H1 (cell line): ENCODE results near the gene PSMB3. TPM values are rescaled to one million over a fixed set of nuclear protein-coding genes. Genes with fewer than 3 reads are reported as not detected.

ENCODE experiments used
- CTCF ChIA-PET: fragments of 300-600 bp; sonication (Branson Sonifier 250); formaldehyde crosslinking; loops from one replicate; lab custom pipeline; 2021; ENCODE audit not compliant: partially characterized antibody; lab: Charles Lee
- POLR2A ChIA-PET: fragments of 300-600 bp; sonication (Branson Sonifier 250); formaldehyde crosslinking; loops from one replicate; lab custom pipeline; 2021; ENCODE audit warnings: inconsistent platforms; ENCODE audit not compliant: partially characterized antibody; lab: Charles Lee
- DNase-seq, 2 experiments: peaks; one replicate each; pipeline versions ENCODE4 v3.0.0 to v3.0.0-alpha.2; 2010 to 2022; ENCODE audit warnings: low spot score in 2 of 2, low read depth in 1 of 2, mixed read lengths in 1 of 2
- FAIRE-seq: peaks from 2 replicates; lab custom pipeline; 2011; peaks lifted over from hg19 to GRCh38; lab: Jason Lieb, UNC
- H2AFZ ChIP-seq: 2 replicates; pipeline ENCODE4 v1.8.1; 2012; ENCODE audit warnings: low read length, inconsistent platforms
- H2AK5ac ChIP-seq: 2 replicates; pipeline ENCODE4 v1.6.1; 2013; ENCODE audit warnings: low read depth, low read length
- H2BK120ac ChIP-seq: replicated peaks from 2 replicates; pipeline ENCODE3; 2013; ENCODE audit warnings: low read depth, low read length, inconsistent platforms
- H2BK12ac ChIP-seq: 2 replicates; pipeline ENCODE4 v1.6.1; 2013; ENCODE audit warnings: low read depth, low read length
- H2BK15ac ChIP-seq: 2 replicates; pipeline ENCODE4 v1.6.1; 2013; ENCODE audit warnings: low read length
- H2BK20ac ChIP-seq: 2 replicates; pipeline ENCODE4 v1.6.1; 2013; ENCODE audit warnings: low read length
- H2BK5ac ChIP-seq: 2 replicates; pipeline ENCODE4 v1.6.1; 2013; ENCODE audit warnings: low read depth, low read length
- H3K14ac ChIP-seq: 2 replicates; pipeline ENCODE4 v1.6.1; 2013; ENCODE audit warnings: inconsistent platforms; ENCODE audit not compliant: insufficient read length
- H3K18ac ChIP-seq: 2 replicates; pipeline ENCODE4 v1.6.1; 2013; ENCODE audit warnings: low read length; ENCODE audit errors: extremely low read depth
- H3K23ac ChIP-seq: 2 replicates; pipeline ENCODE4 v1.6.1; 2013; ENCODE audit warnings: inconsistent platforms; ENCODE audit not compliant: insufficient read length
- H3K23me2 ChIP-seq: 2 replicates; pipeline ENCODE4 v1.6.1; 2013; ENCODE audit warnings: low read depth, low read length
- H3K27ac ChIP-seq: 2 replicates; pipeline ENCODE4 v1.6.1; 2011; ENCODE audit warnings: low read depth, low read length, inconsistent platforms
- H3K27me3 ChIP-seq, 4 experiments: replicated peaks in 1 of 4; 1 replicate in 1 of 4; 2 replicates in 3 of 4; pipeline versions ENCODE4 v1.6.1 to v1.8.1; 2011 to 2013; ENCODE audit warnings: low read length in 3 of 4, mild to moderate bottlenecking in 3 of 4, inconsistent platforms in 2 of 4, mixed read lengths in 2 of 4, moderate library complexity in 1 of 4; ENCODE audit not compliant: control insufficient read depth in 3 of 4, insufficient read depth in 3 of 4; ENCODE audit errors: extremely low read depth in 1 of 4
- H3K36me3 ChIP-seq, 4 experiments: 2 replicates each; pipeline versions ENCODE4 v1.6.1 to v1.8.1; 2011 to 2013; ENCODE audit warnings: mild to moderate bottlenecking in 4 of 4, low read length in 3 of 4, moderate library complexity in 2 of 4, control low read depth in 1 of 4, inconsistent platforms in 1 of 4; ENCODE audit not compliant: insufficient read depth in 4 of 4, control insufficient read depth in 2 of 4
- H3K4ac ChIP-seq: replicated peaks from 2 replicates; pipeline ENCODE3; 2013; ENCODE audit warnings: low read length, low read depth, mixed read lengths, inconsistent platforms; ENCODE audit not compliant: insufficient read length
- H3K4me1 ChIP-seq, 4 experiments: replicated peaks in 1 of 4; 1 replicate in 1 of 4; 2 replicates in 3 of 4; pipeline versions ENCODE4 v1.6.1 to v1.8.1; 2011 to 2013; ENCODE audit warnings: low read length in 3 of 4, inconsistent platforms in 2 of 4, mixed read lengths in 1 of 4; ENCODE audit not compliant: insufficient read depth in 4 of 4, control insufficient read depth in 3 of 4
- H3K4me2 ChIP-seq, 2 experiments: 2 replicates each; pipeline versions ENCODE4 v1.6.1 to v1.8.1; 2011 to 2013; ENCODE audit warnings: low read depth in 2 of 2, low read length in 2 of 2, control low read depth in 1 of 2, inconsistent platforms in 1 of 2, mild to moderate bottlenecking in 1 of 2; ENCODE audit not compliant: insufficient read depth in 1 of 2
- H3K4me3 ChIP-seq, 4 experiments: fragments of 200-600, 300-600 bp in 1 of 4; sonication (generic), shearing (Covaris generic), sonication (Bioruptor Twin) in 1 of 4; 2 replicates each; pipeline versions ENCODE4 v1.5.1 to v1.8.1; 2011 to 2016; ENCODE audit warnings: low read length in 4 of 4, low read depth in 3 of 4, control low read depth in 2 of 4, inconsistent platforms in 2 of 4, mild to moderate bottlenecking in 2 of 4, mixed read lengths in 1 of 4, moderate library complexity in 1 of 4; ENCODE audit not compliant: insufficient read depth in 2 of 4; ENCODE audit errors: extremely low read depth in 1 of 4
- H3K56ac ChIP-seq: replicated peaks from 2 replicates; pipeline ENCODE3; 2013; ENCODE audit warnings: low read depth, mild to moderate bottlenecking, mixed read lengths, low read length, inconsistent platforms; ENCODE audit not compliant: insufficient read length
- H3K79me1 ChIP-seq: 2 replicates; pipeline ENCODE4 v1.6.1; 2013; ENCODE audit warnings: low read depth, low read length, control low read depth
- H3K79me2 ChIP-seq, 2 experiments: 2 replicates each; pipeline versions ENCODE4 v1.6.1 to v1.8.1; 2012 to 2013; ENCODE audit warnings: low read length in 2 of 2, mild to moderate bottlenecking in 2 of 2, inconsistent platforms in 1 of 2; ENCODE audit not compliant: insufficient read depth in 2 of 2, control insufficient read depth in 1 of 2
- H3K9ac ChIP-seq, 4 experiments: replicated peaks in 1 of 4; 1 replicate in 1 of 4; 2 replicates in 3 of 4; pipeline versions ENCODE4 v1.6.1 to v1.8.1; 2011 to 2013; ENCODE audit warnings: low read depth in 3 of 4, low read length in 3 of 4, control low read depth in 2 of 4, mild to moderate bottlenecking in 2 of 4, moderate library complexity in 2 of 4, inconsistent platforms in 1 of 4; ENCODE audit errors: extremely low read depth in 1 of 4
- H3K9me3 ChIP-seq, 2 experiments: 2 replicates each; pipeline versions ENCODE4 v1.6.1 to v1.8.1; 2012 to 2013; ENCODE audit warnings: mild to moderate bottlenecking in 2 of 2, moderate library complexity in 2 of 2, control low read depth in 1 of 2, inconsistent platforms in 1 of 2, low read depth in 1 of 2, low read length in 1 of 2, mixed read lengths in 1 of 2; ENCODE audit not compliant: insufficient read depth in 2 of 2
- H4K20me1 ChIP-seq, 2 experiments: replicated peaks in 1 of 2; 2 replicates each; pipeline versions ENCODE3 to v1.8.1; 2011 to 2013; ENCODE audit warnings: inconsistent platforms in 2 of 2, low read length in 2 of 2, mild to moderate bottlenecking in 1 of 2; ENCODE audit not compliant: insufficient read depth in 2 of 2, control insufficient read depth in 1 of 2
- H4K5ac ChIP-seq: 2 replicates; pipeline ENCODE4 v1.6.1; 2013; ENCODE audit warnings: low read length, low read depth, mixed read lengths, inconsistent platforms; ENCODE audit not compliant: insufficient read length
- H4K8ac ChIP-seq: 2 replicates; pipeline ENCODE4 v1.8.0; 2013; ENCODE audit warnings: mild to moderate bottlenecking, moderate library complexity, low read length, inconsistent platforms; ENCODE audit not compliant: insufficient read depth; ENCODE audit errors: extremely low read depth
- H4K91ac ChIP-seq: replicated peaks from 2 replicates; pipeline ENCODE3; 2013; ENCODE audit warnings: low read length, mixed read lengths, inconsistent platforms; ENCODE audit not compliant: insufficient read length
- EZH2 ChIP-seq: fragments of 200-600 bp; sonication (generic); IDR thresholded peaks from 2 replicates; pipeline ENCODE4 v1.7.1; 2012; ENCODE audit warnings: low read depth, mild to moderate bottlenecking, moderate library complexity, low read length, inconsistent platforms; ENCODE audit not compliant: severe bottlenecking
- POLR2A ChIP-seq, 2 experiments: IDR thresholded peaks; 1 replicate in 1 of 2; 2 replicates in 1 of 2; pipeline ENCODE4 v1.6.1; 2011; ENCODE audit warnings: low read depth in 2 of 2, low read length in 2 of 2, mild to moderate bottlenecking in 2 of 2; ENCODE audit errors: control extremely low read depth in 1 of 2
- WGBS, 2 experiments: shearing (Covaris generic) in 1 of 2; methylation state at CpG; one replicate each; pipeline versions ENCODE4 v1.1.6 to v1.1.7; 2013 to 2015; ENCODE audit warnings: low lambda C conversion rate in 2 of 2, mixed read lengths in 2 of 2, inconsistent platforms in 1 of 2, low coverage in 1 of 2, missing lambda C conversion rate in 1 of 2; ENCODE audit not compliant: insufficient replicate concordance in 2 of 2, insufficient coverage in 1 of 2, insufficient read length in 1 of 2; ENCODE audit errors: extremely low coverage in 1 of 2, missing lambda C conversion rate in 1 of 2; 5-methylcytosine and 5-hydroxymethylcytosine counted together
- polyA plus RNA-seq, 7 experiments: library from polyadenylated mRNA; depleted of rRNA in 3 of 7; stranded (reverse) in 5 of 7; unstranded in 2 of 7; fragments of >200 nt in 5 of 7; fragments of 200-250 nt in 2 of 7; gene quantifications; 1 replicate in 5 of 7; 2 replicates in 1 of 7; 4 replicates in 1 of 7; pipeline versions ENCODE4 v1.2.1 to v1.2.3, GENCODE V29; 2011 to 2013; ENCODE audit warnings: missing spikeins in 2 of 7, mixed read lengths in 2 of 7
- total RNA-seq: library from RNA; stranded (reverse); fragmentation: NEBNext Ultra II Directional; extraction: Animal tissue kit (Norgen Biotek cat#: 25700); gene quantifications from 2 replicates; pipeline ENCODE4 v1.2.1, GENCODE V29; 2021

PSMB3 gene
- total and polyA plus RNA-seq, 2 of the 8 experiments (the other 6 are each of a cell fraction or from before 2014, with no cell fraction given): 291 to 914 TPM

DNA sequence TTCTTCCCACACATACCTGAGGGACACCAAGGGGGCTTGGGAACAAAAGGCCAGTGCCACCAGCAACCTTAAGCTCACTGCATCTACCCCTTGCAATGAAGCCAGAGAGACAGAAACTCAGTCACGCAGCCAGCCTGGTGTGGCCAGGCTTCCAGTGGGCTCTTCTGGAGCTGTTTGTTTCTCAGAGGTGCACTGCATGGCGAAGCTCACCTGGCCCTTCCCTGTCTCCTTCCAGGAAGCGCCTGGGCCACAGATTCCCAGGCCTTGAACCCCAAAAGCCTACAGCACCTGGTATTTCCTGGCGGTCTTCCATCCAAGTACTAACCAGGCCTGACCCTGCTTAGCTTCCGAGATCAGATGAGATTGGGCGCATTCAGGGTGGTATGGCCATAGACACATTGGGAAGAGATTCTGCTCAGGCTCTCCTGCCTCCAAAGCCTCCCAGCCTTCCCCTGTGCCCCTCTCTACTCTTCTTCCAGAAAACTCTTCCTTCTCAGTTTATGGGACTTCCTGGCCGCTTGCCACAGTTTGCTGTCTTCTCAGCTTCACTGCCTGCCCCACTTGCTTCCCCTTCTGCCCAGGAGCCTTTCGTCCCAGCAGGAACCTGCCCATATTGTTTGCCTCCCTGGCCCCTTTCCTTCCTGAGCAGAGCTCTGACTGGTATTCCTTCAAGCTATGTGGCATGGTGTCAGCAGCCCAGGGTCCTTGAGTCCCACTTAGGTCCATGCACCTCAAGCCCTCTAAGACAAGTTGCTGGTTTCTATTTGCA is 20.8 kb upstream of the PSMB3 start:
- no peak overlapping the region for H3K14ac ChIP-seq
- no peak overlapping the region for H3K56ac ChIP-seq
- 91% methylated on average over 8 of the region's 8 CpGs; no CpG with 5 or more reads in 1 of the 2 experiments for WGBS, 2 experiments
- H2BK5ac ChIP-seq: peak overlapping the region; percentile 90; the same call in 1 of the 2 replicates
- H3K79me2 ChIP-seq: no peaks in the 10 kb centered on the region
- H3K79me1 ChIP-seq: no peaks in the 10 kb centered on the region
- no peak overlapping the region for H3K9ac ChIP-seq
- H2BK120ac ChIP-seq: no peak overlapping the region
- H2BK15ac ChIP-seq: peak overlapping the region; percentile 98
- H3K18ac ChIP-seq: no peak overlapping the region
- no peaks in the 10 kb centered on the region for H3K9me3 ChIP-seq
- H3K4me3 ChIP-seq: no peak overlapping the region
- no peak overlapping the region for H3K23ac ChIP-seq
- H2AFZ ChIP-seq: no peak overlapping the region
- CTCF ChIA-PET: interaction anchor here (0.8 to 3.7 kb wide), 19 partner anchors 9 to 441 kb away, joined by 3 to 29 read pairs (median 4); partner anchors contain the start of gene EPOP
- H4K20me1 ChIP-seq: peaks cover 10 to 30% of the 10 kb centered on the region in 2 experiments
- H4K5ac ChIP-seq: no peak overlapping the region
- H3K27ac ChIP-seq: no peak overlapping the region
- H3K36me3 ChIP-seq: peaks cover 0 to 6% (median 2%) of the 10 kb centered on the region in 4 experiments; a peak in 5 of 8 replicates
- POLR2A ChIA-PET: interaction anchor here (0.6 to 7.0 kb wide), 20 partner anchors 9 to 167 kb away, joined by 3 to 40 read pairs (median 4); partner anchors contain the start of genes CWC25, MLLT6, PCGF2 and PSMB3
- TF ChIP-seq EZH2 (no peak), POLR2A (IDR thresholded peaks at IDR 0.05; ENCODE audit: control extremely low read depth in 1 of 2, low read depth in 2 of 2, low read length in 2 of 2) (0 out of 3 replicates have a peak, but pooled peaks of 1 of the 2 experiments have one; percentile 8)
- DNase-seq: no peak
- peak overlapping the region; percentile 88 to 94; a peak in 2 of 4 replicates for H3K4me2 ChIP-seq
- H4K8ac ChIP-seq: no peak overlapping the region
- peak overlapping the region; percentile 52; the same call in 1 of the 2 replicates for H2BK12ac ChIP-seq
- FAIRE-seq: no peak
- peaks cover 0 to 17% (median 7%) of the 10 kb centered on the region in 4 experiments; a peak in 3 of 7 replicates for H3K27me3 ChIP-seq
- H3K4me1 ChIP-seq: peaks cover 0 to 14% (median 6%) of the 10 kb centered on the region in 4 experiments; a peak in 5 of 7 replicates
- H2AK5ac ChIP-seq: no peak overlapping the region
- peak overlapping the region; percentile 76 for H4K91ac ChIP-seq
- H2BK20ac ChIP-seq: 0 out of 2 replicates have a peak overlapping the region, but pooled peaks have one; percentile 61
- no peak overlapping the region for H3K4ac ChIP-seq
- peaks cover 9% of the 10 kb centered on the region; the same call in 1 of the 2 replicates for H3K23me2 ChIP-seq
